GM12892 (cell line): ENCODE measurements around the gene PRSS22.

Source experiments
- POLR2A ChIP-seq: IDR thresholded peaks from 2 replicates; pipeline ENCODE4 v1.6.1; 2011; ENCODE audit warnings: low read depth, low read length, control low read depth
- POLR2AphosphoS5 ChIP-seq: IDR thresholded peaks from 2 replicates; pipeline ENCODE4 v1.6.1; 2011; ENCODE audit warnings: low read depth, low read length, control low read depth

- TF ChIP-seq POLR2A (no peak), POLR2AphosphoS5 (no peak)
Measured at GRCh38 chr16:2895813-2896212, 37.8 kb upstream of the PRSS22 start.
